Measurements from ENCODE around the gene ATG16L1. TPM values are rescaled to one million over a fixed set of nuclear protein-coding genes. Genes with fewer than 3 reads are reported as not detected.

ATG16L1 gene
- polyA plus RNA-seq, 4 donors, result 21.6 to 24.4 (median 23.0) TPM

DNA sequence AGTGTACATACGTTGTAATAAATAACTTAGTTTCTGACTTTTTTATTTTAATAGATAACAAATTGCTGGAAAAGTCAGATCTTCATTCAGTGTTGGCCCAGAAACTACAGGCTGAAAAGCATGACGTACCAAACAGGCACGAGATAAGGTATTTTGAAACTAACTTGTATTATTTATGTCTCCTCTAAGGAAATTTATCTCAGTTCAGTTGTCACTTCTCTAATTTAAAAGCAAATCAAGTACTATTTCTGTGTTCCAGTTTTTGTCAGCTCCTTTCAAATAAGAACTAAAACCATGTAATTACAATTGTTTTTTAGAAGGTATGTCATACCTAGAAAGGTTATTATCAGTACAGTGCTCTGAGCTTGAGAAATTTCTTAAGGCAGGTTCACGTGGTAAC is 4.6 kb downstream of the ATG16L1 start:
- DNase-seq (ENCODE audit: low read depth in 4 of 4, low spot score in 3 of 4), result no peak

- no peak for DNase-seq (ENCODE audit: low read depth in 4 of 4, low spot score in 3 of 4)
These were observed 6.7 kb downstream of the ATG16L1 start for GRCh38 chr2:233258211-233258610.

- no peak for DNase-seq (ENCODE audit: low read depth in 4 of 4, low spot score in 3 of 4)
These were observed 8.3 kb downstream of the ATG16L1 start for GRCh38 chr2:233259730-233260129.

DNA sequence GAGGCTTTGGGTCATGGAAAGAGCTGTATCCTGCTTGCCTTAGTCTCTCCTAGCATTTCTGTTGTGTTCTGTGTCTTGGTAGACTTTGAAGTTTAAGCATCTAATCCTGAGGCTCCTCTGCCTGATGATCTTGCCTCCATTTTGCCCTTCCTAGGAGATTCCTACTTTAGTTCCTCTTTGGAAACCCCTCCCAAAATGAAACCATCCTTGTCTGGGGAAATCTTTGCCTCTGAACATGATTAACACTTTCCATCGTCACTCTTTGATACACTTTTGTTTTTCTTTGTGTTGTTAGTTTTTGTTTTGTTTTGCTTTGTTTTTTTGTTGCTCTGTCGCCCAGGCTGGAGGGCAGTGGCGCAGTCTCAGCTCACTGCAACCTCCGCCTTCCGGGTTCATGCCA is 9.2 kb downstream of the ATG16L1 start:
- no peak for DNase-seq (ENCODE audit: low read depth in 4 of 4, low spot score in 3 of 4)

DNA sequence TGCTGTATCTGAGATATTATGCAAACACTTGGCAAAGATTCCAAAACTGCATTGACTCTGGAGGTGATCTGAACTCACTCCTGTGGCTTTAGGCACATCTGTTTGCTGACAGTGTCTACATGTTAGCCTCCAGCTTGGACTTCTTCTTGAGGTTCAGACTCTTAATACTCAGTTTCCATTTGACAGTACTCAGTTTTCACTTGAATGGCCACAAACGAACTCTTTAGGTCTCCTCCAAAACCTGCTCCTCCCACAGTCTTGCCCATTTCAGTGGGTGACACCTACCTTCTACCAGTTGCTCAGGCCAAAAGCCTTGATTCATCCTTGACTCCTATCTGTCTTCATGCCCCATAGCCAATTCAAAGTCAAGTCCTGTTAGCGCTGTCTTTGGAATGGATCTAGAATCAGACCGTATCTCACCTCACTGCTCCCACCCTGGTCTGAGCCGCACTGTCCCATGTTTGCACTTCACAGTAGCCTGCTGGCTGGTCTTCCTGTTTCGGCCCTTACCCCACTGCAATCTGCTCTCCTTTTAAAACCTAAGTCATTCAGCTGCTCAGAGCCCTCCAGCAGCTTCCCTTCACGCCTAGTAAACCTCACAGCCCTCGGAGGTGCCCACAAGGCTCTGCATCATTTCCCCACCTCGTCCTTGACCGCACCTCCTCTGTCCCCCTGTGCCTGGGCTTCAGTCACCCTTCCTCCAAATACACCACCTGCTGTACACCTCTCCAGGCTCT is 10.5 kb downstream of the ATG16L1 start:
- DNase-seq (ENCODE audit: low read depth in 4 of 4, low spot score in 3 of 4), result no peak

DNA sequence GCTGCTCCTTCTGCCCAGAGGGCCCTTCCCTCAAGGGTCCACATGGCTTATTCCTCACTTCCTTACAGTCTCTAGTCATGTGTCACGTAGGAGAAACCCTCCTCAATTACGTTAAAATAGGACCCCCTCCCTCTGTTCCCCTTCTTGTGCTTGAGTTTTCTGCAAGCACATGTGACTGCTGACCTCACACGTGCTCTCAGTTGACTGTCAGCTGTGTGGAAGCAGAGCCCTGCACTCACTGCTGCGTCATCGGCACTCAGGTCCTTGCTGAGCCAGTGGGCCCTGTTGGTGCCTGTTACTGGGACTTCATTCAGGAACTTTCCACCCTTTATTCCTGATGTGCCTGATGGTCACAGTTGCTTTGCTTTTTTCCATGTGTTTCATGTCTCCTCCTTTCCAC is 11.1 kb downstream of the ATG16L1 start:
- DNase-seq (ENCODE audit: low read depth in 4 of 4, low spot score in 3 of 4), result no peak

DNA sequence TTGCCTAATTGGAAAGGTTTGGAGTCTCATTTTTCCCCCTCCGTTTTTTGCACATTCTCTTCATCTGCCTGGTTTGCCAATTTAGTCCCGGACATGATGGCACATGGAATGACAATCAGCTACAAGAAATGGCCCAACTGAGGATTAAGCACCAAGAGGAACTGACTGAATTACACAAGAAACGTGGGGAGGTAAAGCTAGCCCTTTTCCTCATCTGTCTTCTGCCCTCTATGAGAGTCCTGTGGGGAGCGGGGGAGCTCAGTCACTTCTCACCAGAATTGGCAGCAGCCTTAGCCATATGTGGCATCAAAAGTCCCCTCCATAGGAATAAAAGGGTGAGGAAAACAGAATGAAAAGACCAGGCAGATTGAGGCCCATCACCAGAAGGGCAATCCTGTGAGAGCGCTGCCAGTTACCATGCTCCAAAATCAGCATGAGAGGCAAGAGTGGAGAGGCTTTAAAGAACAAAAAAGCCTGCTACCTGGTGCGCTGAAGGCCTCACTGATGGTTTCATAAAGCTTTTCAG is 11.6 kb downstream of the ATG16L1 start:
- DNase-seq (ENCODE audit: low read depth in 4 of 4, low spot score in 3 of 4), result no peak

DNA sequence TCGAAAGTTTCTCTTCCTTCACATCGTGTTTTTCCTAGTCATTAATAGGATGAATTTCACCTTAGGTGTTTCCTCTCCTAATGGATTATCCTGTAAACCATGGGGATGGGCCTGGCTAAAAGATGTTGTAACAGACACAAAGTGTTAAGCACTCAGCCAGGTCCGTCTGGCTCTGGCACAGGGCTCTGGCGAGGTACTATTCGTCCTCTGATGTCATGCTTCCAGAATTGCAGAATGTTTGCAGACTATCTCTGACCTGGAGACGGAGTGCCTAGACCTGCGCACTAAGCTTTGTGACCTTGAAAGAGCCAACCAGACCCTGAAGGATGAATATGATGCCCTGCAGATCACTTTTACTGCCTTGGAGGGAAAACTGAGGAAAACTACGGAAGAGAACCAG is 13.2 kb downstream of the ATG16L1 start:
- DNase-seq (ENCODE audit: low read depth in 4 of 4, low spot score in 3 of 4), result no peak

DNA sequence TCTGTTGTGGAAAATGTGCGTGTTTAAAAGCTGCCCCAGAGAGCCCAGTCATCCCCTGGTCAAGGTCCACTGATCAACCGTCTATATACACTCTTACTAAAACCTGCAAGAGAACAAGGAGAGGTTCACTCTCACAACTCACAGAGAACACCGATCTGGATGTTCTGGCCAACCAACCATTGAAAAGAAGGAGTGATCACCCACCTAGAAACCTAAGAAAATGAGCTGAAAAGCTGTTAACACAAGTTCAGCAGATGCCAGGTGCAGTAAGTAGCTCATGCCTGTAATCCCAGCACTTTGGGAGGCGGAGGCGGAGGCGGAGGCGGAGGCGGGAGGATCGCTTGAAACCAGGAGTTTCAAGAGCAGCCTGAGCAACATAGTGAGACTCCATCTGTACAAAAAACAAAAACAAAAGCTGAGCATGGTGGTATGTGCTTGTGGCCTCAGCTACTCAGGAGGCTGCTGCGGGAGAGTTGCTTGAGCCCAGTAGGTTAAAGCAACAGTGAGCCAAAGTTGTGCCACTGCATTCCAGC is 14.5 kb downstream of the ATG16L1 start:
- no peak for DNase-seq (ENCODE audit: low read depth in 4 of 4, low spot score in 3 of 4)

- DNase-seq (ENCODE audit: low read depth in 4 of 4, low spot score in 3 of 4), result no peak
These were observed 15.0 kb downstream of the ATG16L1 start for GRCh38 chr2:233266481-233266880.

DNA sequence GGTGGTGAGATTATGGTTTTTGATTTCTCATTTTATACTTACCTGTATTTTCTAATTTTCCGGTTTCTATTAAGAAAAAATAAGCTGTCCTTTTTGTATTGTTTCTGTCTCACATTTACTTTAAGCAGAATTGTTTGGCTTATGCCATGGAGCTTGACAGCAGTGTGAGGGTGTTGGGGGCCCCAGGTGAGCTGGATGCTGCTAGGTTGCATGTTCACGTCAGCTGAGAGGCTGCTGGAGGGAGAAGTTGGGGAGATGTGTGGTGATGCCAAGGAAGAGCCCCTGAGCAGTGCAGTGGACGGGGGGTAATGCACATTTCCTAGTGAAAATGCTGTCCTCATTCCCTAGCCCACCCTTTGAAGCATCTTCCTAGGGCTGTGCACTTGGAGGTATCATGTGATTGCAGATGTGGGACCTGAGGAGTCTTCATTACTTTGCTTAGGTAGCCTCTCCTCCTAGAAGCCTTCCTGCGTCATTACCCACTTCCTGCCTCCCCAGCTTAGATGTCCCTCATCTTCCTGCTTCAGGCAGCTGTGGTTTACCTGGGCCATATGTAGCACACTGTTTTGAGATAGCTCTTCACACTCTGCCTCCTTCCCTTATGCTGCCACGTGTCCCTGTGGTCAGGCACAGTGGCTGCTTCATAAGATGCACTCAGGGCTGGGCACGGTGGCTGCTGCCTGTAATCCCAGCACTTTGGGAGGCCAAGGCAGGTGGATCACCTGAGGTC is 16.2 kb downstream of the ATG16L1 start:
- no peak for DNase-seq (ENCODE audit: low read depth in 4 of 4, low spot score in 3 of 4)

- no peak for DNase-seq (ENCODE audit: low read depth in 4 of 4, low spot score in 3 of 4)
These were observed 18.9 kb downstream of the ATG16L1 start for GRCh38 chr2:233270366-233270765.

- no peak for DNase-seq (ENCODE audit: low read depth in 4 of 4, low spot score in 3 of 4)
These were observed 19.5 kb downstream of the ATG16L1 start for GRCh38 chr2:233270951-233271350.

- DNase-seq (ENCODE audit: low read depth in 4 of 4, low spot score in 3 of 4), result no peak
These were observed 20.2 kb downstream of the ATG16L1 start for GRCh38 chr2:233271693-233272092.

- no peak for DNase-seq (ENCODE audit: low read depth in 4 of 4, low spot score in 3 of 4)
These were observed 21.6 kb downstream of the ATG16L1 start for GRCh38 chr2:233273120-233273519.

DNA sequence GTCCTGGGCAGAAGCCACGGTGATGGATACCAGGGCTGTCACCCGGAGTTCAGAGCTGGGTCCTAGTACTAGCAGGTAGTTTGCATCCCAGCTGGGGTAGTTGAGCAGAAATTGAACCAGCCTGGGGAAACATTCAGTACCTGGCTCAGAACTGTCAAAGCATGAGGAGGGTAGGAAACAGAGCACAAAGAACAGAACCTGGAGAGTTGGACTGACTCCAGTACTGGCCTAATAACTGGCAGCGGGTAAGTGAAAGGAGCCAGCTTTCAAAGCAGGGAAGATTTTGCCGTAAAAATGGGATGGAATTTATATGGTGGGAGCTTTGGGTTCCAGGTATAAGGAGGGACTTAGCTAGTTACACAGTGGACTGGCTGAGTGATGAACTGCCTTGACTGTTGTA is 23.8 kb downstream of the ATG16L1 start:
- no peak for DNase-seq (ENCODE audit: low read depth in 4 of 4, low spot score in 3 of 4)

DNA sequence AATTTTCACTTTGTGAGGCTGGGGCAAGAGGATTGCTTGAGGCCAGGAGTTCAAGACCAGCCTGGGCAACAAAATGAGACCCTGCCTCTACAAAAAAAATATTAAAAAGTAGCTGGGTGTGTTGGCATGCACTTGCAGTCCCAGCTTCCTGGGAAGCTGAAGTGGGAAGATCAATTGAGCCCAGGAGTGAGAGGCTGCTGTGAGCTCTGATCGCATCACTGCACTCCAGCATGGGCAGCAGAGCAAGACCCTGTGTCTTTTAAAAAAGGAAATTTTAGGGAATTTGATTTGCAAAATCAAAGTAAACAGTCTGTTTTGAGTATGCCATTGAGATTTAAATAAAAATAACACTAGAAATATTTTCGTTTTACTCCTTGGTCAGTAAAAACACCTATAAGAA is 27.4 kb downstream of the ATG16L1 start:
- DNase-seq (ENCODE audit: low read depth in 4 of 4, low spot score in 3 of 4), result no peak

DNA sequence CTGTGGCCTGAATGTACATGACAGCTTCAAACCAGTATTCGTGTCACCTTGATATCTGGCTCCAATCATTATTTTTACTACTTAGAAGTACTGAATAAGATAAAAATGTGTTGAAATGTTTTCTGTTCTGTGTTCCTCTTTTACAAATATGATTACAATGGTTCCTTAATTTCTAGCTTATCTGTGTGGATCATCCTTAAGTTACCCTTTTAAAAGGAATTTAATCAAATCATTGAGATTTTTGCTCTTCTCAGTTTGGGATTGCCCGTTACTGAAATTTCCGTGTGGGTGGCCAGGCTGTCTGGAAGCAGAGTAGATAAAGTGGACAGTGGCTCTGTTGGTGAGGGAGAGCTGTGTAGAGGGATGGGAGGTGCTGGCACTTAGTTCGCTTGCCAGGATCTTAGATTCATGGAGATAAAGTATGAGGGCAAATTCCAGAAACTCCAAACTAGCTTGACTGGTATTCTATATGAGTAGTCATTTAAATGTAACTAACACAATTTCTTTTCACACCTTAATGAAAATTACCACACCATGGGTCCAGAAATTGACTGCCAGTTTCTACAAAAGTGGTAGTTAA is 28.7 kb downstream of the ATG16L1 start:
- no peak for DNase-seq (ENCODE audit: low read depth in 4 of 4, low spot score in 3 of 4)

- no peak for DNase-seq (ENCODE audit: low read depth in 4 of 4, low spot score in 3 of 4)
These were observed 30.1 kb downstream of the ATG16L1 start for GRCh38 chr2:233281553-233281952.

- DNase-seq (ENCODE audit: low read depth in 4 of 4, low spot score in 3 of 4), result no peak
These were observed 30.6 kb downstream of the ATG16L1 start for GRCh38 chr2:233281992-233282603.

DNA sequence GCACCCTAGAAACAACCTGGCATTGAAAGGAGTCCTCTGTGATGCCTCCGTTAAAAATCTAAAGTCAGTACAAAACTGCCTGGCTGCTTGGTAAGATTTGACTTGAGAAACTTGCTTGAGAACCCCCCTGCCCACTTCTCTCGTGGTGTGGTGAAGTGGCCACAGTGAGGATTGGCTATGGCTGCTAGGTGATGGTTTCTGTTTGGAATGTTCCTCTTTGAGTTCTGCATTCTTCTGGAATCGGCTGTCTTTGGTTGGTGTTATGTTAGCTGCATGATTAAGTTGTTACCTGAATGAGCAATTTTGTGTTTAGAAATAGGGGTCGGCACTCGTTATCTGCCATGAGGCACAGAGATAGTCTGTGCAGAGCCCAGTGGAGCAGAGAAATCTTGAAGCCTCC is 34.4 kb downstream of the ATG16L1 start:
- DNase-seq (ENCODE audit: low read depth in 4 of 4, low spot score in 3 of 4), result no peak
